A549 treated with RU486 at 1 μM for 4 hours (cell line): ENCODE results near the gene TH. TPM values are rescaled to one million over a fixed set of nuclear protein-coding genes. Genes with fewer than 3 reads are reported as not detected.

ENCODE experiments used
- total RNA-seq: library from RNA; stranded (reverse); fragments of 200-300 nt; extraction: Qiagen RNA extraction; gene quantifications from 5 replicates; pipeline ENCODE4 v1.2.3, GENCODE V29; 2022; ENCODE audit warnings: low read depth

The TH gene
- total RNA-seq: 0.13 TPM in 1 of 5 replicates, not detected in the others

DNA sequence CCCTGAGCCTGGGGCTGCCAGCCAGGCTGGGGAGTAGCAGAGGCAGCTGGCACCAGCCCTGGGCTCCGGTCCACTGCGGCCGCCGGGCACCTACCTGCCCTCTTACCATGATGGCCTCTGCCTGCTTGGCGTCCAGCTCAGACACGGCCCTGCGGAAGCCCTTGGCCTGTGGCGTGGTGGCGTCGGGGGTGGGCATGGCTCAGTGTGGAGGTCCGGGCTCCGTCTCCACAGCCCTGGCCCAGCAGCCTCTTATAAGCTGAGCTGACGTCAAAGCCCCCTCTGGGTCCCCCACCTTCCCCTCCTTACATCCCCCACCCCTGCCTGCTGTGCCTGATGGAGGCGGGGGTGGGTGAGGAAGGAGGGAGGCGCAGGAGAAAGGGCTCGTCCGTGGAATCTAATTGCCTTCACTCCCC is at the start of gene TH:
TSS of gene TH (minus strand) at position 225 of the 413 bp plus-strand sequence. CDS start at position 196, 29 bp downstream.

DNA sequence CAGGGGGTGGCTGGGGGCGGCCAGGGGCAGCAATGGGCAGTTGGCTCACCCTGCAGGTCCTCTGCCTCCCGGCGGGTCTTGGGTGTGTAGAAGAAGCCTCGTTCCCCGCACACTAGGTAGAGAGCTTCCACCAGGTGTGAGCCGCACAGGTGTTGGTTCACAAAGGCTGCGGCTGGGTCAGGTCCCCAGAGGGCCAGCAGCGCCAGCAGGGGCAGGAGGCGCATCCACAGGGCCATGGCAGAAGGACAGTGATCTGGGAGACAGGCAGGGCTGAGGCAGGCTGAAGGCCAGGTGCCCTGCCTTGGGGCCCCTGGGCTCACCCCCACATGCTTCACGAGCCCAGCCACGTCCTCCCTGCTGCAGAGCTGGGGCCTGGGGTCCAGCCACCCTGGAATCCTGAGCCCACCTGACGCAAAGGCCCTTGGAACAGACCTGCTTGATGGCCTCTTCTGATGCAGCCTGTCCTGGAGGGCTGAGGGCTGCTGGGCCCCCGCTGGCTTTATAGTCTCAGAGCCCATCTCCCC is 10.8 kb downstream of the TH start, which contains the start of gene INS:
TSS of gene INS (minus strand) at position 474 of the 524 bp plus-strand sequence. CDS start at position 236, 238 bp downstream.

DNA sequence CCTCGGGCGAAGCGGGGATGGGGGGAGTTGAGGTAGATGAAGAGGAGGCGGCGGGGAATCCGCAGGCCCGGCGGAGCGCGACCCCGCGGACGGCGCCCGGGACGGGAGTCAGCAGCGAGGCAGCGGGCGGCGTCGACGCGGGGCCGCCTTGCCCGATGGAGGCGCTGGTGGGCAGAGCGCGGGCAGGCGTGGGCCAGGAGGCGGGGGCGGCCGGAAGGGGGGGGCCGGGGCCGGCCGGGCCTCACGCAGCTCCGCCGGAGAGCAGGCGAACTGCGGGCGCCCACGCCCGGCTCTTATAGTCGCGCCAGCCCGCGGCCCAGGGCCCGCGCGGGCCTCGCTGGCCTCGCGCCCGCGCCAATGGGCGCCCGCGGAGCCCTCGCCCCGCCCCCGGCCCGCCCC is 32.5 kb downstream of the TH start, which contains the start of gene IGF2:
TSS of gene IGF2 (minus strand) at position 267 of the 399 bp plus-strand sequence. CDS start 3,866 bp downstream, outside the sequence.

Other genes with a start within 250 kb of the TH start
- 137 to 162 TPM (median 158 TPM) in 5 replicates for gene MRPL23, start 224.5 kb downstream of the TH start, total RNA-seq
- 6.6 to 13.5 TPM (median 11.6 TPM) in 5 replicates for gene H19, start 174.0 kb downstream of the TH start, total RNA-seq
- 1.4 to 4.4 TPM (median 2.4 TPM) in 5 replicates for gene IGF2, start 32.4 kb downstream of the TH start, total RNA-seq
- not detected in 5 replicates for gene INS, start 10.6 kb downstream of the TH start, total RNA-seq
- 0.08 to 0.09 TPM in 2 of 5 replicates, not detected in the others for gene ASCL2, start 98.8 kb upstream of the TH start, total RNA-seq
- gene C11orf21, start 130.1 kb upstream of the TH start, total RNA-seq: not detected in 5 replicates
- not detected in 5 replicates for gene TSPAN32, start 130.2 kb upstream of the TH start, total RNA-seq
- 280 to 415 TPM (median 398 TPM) in 5 replicates for gene CD81, start 205.5 kb upstream of the TH start, total RNA-seq
- gene TSSC4, start 228.9 kb upstream of the TH start, total RNA-seq: 43.6 to 72.9 TPM (median 66.2 TPM) in 5 replicates